ENCODE data around the gene CDCA4. TPM values are rescaled to one million over a fixed set of nuclear protein-coding genes. Genes with fewer than 3 reads are reported as not detected.

CDCA4 gene
- total RNA-seq, 1 donor from 2014 or later, result 5.4 TPM

Other genes with a start within 250 kb of the CDCA4 start
- 83.1 TPM for gene AKT1, start 225.3 kb downstream of the CDCA4 start, total RNA-seq
- gene ZBTB42, start 220.0 kb downstream of the CDCA4 start, total RNA-seq, result 0.49 TPM
- gene CEP170B, start 155.8 kb downstream of the CDCA4 start, total RNA-seq, result 18.2 TPM
- gene PLD4, start 96.2 kb downstream of the CDCA4 start, total RNA-seq, result 1.2 TPM
- gene AHNAK2, start 42.7 kb downstream of the CDCA4 start, total RNA-seq, result 34.4 TPM
- gene CLBA1, start 35.3 kb downstream of the CDCA4 start, total RNA-seq, result 14.0 TPM
- 0.74 TPM for gene GPR132, start 44.3 kb upstream of the CDCA4 start, total RNA-seq
- gene JAG2, start 147.7 kb upstream of the CDCA4 start, total RNA-seq, result 27.8 TPM
- 14.8 TPM for gene NUDT14, start 160.2 kb upstream of the CDCA4 start, total RNA-seq
- 35.2 TPM for gene BTBD6, start 227.4 kb upstream of the CDCA4 start, total RNA-seq

Data from temporal lobe (tissue), 1 donor.